Midbrain (tissue), 1 donor: ENCODE results near the gene RAB26.
A peak's percentile ranks its signal among the peaks of the same experiment; 100 is the strongest.
"Not testable (repeated sequence)": the region's sequence is repeated elsewhere in the genome, so short reads cannot be mapped to it uniquely, and the experiment has no call there.

Source experiments
- DNase-seq: peaks from one replicate; lab custom pipeline; 2025; lab: John Stamatoyannopoulos, UW

Gene RAB26, protein sequence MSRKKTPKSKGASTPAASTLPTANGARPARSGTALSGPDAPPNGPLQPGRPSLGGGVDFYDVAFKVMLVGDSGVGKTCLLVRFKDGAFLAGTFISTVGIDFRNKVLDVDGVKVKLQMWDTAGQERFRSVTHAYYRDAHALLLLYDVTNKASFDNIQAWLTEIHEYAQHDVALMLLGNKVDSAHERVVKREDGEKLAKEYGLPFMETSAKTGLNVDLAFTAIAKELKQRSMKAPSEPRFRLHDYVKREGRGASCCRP

DNA sequence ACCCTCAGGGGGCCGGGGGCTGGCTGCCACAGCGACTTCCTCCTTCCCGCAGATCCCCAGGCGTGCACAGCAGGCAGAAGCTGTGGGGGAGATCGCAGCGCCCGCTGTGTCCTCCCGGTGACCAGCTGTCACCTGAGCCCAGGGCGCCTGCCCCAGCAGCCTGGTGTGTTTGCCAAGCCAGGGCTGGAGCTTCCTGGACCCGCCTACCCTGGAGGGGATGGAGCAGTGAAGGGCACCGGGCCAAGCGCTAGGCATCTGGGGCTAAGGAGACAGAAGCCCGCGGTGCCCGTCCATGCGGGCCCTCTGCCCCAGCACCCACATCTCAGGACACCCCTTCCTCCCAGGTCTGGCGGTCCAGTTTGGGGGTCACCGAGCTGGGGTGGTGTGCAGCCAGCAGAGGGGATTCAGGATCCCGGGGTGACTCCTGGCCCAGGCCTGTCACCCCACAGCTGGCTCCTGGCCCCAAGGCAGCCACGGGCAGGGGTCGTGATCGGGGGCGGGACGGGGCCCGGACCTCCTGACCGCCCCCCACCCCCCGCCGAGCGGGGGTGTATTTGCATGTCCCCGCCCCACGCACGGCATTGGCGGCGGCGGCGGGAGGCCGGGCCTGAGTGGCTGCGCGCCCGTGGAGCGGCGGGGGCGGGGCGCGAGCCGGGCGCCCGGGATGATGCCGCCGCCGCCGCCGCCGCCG is at the start of gene RAB26:
TSS of gene RAB26 (plus strand) at position 645 of the 691 bp plus-strand sequence. CDS start 159 bp downstream, outside the sequence.
- peak; percentile 61 for DNase-seq

DNA sequence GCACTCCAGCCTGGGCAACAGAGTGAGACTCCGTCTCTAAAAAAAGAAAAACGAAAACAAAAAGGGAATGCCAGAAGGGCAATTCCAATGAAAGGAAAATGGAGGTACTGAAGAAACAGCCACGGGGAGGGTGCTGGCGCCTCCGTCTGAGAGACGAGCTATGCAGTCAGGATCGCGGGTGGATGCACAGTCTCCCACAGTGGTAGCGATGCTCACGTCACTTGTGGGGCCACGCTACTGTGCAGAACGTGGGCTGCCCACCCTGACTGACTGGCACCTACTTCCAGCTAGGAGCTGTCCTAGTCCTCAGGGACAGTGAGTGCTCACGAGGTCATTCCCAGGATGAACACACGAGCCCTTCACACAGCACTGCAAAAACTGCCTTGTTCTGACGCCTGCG is 46.8 kb upstream of the RAB26 start:
- DNase-seq = not testable (repeated sequence)

DNA sequence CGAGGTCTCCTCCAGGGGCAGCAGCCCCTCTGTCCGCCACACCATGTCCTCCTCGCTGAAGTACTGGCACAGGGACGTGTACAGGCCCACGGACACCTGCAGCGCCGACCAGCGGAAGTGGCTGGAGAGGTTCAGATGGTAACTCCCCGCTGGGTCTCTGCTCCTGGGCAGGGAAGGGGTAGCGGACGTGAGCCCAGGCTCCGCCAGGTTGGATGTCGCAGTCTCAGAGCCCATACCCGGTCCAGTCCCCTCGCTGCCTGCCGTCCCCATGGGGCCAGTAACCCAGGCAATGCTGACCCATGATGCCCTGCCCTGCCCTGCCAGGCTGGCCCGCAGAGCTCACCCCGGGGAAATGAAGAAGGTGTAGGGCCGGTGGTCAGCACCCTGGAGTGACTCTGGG is 46.0 kb upstream of the RAB26 start:
- no peak for DNase-seq

DNA sequence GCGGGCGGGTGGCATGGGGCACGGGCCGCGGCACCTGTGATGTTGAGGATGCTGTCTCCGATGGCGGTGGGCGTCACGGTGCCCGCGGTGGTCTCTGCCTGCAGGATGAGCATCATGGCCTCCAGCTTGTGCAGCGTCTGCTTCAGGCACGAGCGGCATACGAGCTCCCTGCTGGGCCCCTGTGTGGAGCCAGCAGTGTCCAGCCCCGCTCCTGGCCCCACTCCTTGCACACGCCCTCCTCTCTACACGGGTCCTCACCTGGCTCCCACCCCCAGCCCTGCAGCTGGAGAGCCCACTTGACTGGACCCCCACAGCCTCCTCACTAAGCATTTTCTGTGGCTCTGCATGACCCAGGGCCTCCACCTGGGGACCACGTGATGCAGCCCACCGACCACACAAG is 44.0 kb upstream of the RAB26 start:
- DNase-seq = not testable (repeated sequence)

GRCh38 chr16:2105291-2105690 is 43.1 kb upstream of the RAB26 start:
- not testable (repeated sequence) for DNase-seq

DNA sequence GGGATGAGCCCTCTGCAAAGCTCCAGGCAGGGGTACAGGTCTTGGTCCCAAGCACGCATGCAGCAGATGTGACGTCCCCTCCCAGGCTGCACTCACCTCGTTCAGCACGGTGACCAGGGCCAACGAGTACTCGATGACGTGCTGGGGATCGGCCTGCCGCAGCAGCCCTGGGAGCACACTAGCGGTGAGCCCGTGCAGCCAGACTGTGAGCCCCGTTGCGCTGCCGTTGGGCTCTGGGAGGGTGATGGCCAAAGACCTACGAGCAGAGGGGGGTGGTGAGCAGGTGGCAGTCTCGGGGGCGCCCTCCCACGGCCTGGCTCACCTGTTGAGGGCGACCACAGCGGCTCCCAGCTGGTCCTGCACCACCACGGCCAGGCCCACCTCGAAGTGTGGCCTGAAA is 42.7 kb upstream of the RAB26 start:
- DNase-seq = not testable (repeated sequence)

GRCh38 chr16:2106211-2106610 is 42.2 kb upstream of the RAB26 start:
- not testable (repeated sequence) for DNase-seq

GRCh38 chr16:2107121-2107790 is 41.2 kb upstream of the RAB26 start:
- DNase-seq = not testable (repeated sequence)

- DNase-seq = not testable (repeated sequence)
Measured at GRCh38 chr16:2107791-2108125, 40.7 kb upstream of the RAB26 start.

DNA sequence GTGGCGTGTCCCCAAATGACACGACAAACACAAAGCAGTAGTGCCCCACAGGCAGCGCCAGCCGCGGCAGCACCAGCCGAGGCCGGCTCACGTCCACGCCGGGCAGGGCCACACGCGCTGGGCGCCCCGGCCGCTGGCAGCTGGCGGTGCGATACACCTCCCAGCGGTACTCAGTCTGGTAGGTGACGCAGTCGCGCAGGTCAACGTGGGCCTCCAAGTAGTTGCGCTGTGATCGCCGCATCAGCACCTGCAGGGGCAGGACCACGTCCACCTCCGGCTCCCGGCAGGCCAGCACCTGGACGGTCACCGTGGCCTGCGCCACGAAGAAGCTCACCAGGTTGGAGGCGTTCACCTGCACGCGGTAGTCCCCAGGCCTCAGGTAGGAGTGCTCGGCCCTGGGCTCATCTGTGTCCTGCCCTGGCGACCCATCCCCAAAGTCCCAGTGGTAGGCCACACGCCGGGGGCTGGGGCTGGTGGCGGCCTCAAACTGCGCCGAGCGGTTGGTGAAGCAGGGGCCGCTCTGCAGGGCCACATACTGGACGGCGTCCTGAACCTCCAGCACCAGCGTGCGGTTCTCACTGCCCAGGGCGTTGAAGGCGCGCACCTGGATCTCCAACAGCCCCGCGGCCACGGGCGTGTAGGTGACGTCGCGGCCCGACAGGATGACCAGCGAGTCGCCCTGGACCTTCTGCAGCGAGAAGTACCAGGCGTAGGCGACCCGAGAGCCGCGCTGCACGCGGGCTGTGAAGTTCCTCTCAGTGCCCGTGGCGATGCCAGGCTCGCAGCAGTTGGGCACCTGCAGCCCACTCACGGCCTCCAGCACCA is 39.8 kb upstream of the RAB26 start:
- not testable (repeated sequence) for DNase-seq

- not testable (repeated sequence) for DNase-seq
Measured at GRCh38 chr16:2109271-2109580, 39.2 kb upstream of the RAB26 start.

- DNase-seq = not testable (repeated sequence)
Measured at GRCh38 chr16:2109872-2110271, 38.6 kb upstream of the RAB26 start.

GRCh38 chr16:2110332-2111008 is 38.0 kb upstream of the RAB26 start:
- DNase-seq = not testable (repeated sequence)

GRCh38 chr16:2111009-2111353 is 37.4 kb upstream of the RAB26 start:
- not testable (repeated sequence) for DNase-seq

DNA sequence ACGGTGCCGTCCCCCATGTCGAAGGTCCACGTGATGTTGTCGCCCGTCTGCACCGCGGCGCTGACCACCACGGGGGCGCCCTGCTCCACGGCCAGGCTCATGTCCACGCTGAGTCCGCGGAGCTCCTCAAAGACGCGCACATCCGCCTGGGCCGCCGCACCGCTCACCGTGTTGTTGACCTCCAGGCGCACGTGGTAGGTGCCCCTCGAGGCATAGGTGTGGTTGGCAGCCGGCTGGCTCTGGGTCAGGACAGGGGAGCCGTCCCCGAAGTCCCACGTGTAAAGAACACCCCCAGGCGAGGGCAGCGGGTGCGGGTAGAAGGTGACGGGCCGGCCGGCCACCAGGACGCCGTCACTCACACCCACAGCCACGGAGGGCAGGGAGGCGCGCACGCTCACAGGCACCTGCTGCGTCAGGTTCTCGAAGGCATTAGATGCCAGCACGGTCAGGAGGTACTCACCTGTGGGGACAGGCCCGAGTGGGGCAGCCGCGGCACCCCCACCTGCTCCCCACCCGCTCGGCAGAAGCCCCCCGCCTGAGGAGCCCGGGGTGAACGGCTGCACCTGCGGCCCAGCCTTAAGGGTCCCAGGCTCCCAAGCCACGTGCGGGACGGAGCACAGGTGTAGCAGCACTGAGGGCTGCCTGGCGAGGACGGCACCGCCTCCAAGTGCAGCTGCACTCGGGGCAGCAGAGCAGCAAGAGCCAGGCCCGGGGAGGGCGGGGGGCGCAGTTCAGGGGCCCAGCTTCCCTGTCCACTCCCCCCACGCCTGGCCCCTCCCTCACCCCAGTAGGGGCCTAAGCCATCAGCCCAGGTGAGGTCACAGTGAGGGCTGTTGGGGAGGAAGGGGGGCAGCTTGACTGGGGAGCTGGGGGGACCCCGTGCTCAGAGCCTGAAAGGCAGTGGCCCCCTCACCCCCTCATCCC is 36.8 kb upstream of the RAB26 start:
- DNase-seq = not testable (repeated sequence)

DNA sequence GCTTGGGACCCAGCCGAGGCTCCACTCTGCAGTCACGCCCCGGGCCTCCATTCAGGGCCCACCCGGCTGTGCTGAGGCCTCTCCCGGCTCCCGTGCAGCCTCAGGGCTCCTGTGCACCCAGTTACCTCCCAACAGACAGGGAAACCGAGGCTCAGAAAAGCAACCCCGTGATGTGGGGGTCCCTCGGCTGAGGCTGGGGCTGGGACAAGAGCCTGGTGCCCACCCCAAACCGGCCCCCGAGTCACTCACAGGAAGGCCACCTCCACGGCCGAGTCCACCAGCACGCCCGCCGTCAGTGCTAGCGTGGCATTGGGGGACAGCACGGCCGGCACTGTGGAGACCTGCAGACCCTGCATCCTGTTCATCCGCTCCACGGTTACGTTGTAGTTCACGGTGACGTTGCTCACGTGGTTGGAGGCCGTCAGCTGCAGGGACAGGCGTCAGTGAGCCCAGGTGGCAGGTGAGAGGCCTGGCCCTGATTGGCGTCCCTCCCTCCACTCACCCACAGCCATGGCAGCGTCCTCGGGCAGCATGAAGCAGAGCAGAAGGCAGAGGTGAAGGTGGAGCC is 35.8 kb upstream of the RAB26 start:
- not testable (repeated sequence) for DNase-seq

- not testable (repeated sequence) for DNase-seq
Measured at GRCh38 chr16:2114225-2114624, 34.2 kb upstream of the RAB26 start.

- not testable (repeated sequence) for DNase-seq
Measured at GRCh38 chr16:2114885-2115590, 33.4 kb upstream of the RAB26 start.

GRCh38 chr16:2115591-2115973 is 32.8 kb upstream of the RAB26 start:
- DNase-seq = no peak

- DNase-seq = not testable (repeated sequence)
Measured at GRCh38 chr16:2116428-2116827, 32.0 kb upstream of the RAB26 start.
